ENCODE results near the gene GABARAP.

The GABARAP gene

DNA sequence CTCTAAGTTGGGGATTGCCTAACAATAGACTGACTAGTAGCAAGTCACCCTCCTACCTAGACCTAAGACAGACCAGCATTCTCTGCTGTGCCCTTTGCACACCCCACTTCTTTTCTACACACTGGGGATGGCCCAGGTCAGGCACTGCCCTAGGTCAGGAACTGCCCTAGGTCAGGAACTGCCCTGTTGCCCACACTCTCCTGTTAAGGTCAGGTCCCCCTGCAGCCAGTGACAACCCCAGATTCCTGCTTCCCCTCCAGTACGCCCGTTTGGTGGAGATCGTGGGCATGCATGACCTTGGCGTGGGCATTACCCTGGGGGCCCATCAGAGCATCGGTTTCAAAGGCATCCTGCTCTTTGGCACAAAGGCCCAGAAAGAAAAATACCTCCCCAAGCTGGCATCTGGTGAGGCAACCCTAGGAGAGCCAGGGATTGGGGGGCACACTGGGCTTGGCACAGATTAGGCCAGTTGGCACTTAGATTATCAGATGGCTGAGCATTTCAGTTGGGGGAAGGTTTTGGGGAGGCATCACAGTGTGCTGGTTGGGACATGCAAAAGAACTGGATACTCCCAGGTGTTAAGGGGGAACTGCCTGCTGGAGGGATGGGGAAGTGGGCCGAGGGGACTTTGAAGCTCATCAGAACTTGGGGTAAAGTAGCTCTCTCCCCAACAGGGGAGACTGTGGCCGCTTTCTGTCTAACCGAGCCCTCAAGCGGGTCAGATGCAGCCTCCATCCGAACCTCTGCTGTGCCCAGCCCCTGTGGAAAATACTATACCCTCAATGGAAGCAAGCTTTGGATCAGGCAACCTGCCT is 20.8 kb downstream of the GABARAP start:
- DNase-seq: no peak

DNA sequence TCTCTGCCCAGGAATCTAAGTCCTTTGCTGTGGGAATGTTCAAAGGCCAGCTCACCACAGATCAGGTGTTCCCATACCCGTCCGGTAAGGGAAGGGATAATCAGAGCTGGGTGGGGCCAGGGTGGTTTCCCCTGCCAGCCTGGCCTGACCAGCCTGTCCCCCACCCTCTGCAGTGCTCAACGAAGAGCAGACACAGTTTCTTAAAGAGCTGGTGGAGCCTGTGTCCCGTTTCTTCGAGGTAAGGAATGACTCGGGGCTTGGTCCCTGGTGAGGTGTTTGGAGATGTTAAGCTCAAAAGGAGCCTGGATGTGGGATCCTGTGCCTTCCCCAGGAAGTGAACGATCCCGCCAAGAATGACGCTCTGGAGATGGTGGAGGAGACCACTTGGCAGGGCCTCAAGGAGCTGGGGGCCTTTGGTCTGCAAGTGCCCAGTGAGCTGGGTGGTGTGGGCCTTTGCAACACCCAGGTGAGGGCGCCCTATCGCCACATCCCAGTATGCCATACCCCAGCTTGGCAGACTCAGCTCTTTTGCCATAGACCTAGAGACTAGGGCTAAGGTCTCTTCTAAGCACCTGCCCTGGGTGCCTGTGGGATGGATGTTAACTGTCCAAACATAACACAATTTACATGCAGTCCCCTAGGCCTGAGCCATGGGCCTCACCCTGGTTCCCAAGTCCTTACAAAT is 21.5 kb downstream of the GABARAP start:
- no peak for DNase-seq

DNA sequence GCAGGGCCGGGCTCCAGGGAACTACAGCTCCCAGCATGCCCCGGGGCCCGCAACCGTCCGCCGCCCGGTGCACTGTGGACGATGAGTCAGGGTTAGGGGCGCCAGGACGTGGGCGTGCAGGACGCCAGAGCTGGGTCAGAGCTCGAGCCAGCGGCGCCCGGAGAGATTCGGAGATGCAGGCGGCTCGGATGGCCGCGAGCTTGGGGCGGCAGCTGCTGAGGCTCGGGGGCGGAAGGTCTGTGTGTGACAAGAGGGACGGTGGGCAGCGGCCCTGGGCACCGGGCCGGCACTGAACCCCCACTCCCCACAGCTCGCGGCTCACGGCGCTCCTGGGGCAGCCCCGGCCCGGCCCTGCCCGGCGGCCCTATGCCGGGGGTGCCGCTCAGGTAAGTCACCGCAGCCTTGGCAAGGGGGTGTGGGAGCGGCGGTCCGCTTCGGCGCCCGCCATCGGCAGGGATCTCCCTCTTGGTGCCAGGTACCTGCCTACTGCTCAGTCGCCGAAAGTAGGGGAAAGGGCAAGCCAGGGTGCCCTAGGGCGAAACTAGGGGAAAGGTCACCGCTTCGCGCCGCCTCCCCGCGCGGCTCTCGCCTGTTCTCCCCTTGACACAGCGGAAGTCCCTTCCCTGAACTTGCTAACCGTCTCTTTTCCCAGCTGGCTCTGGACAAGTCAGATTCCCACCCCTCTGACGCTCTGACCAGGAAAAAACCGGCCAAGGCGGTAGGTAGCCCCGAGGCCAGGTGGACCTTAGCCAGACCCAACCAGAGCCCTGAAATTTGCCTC is 22.2 kb downstream of the GABARAP start, which contains the start of the genes ACADVL and DLG4:
Gene ACADVL (plus strand): TSS at position 127 of the 781 bp plus-strand sequence. CDS start 47 bp downstream, at position 174.
Gene DLG4 (minus strand): TSS at position 25 of the 781 bp plus-strand sequence.
- peak; percentile 60 for DNase-seq

DNA sequence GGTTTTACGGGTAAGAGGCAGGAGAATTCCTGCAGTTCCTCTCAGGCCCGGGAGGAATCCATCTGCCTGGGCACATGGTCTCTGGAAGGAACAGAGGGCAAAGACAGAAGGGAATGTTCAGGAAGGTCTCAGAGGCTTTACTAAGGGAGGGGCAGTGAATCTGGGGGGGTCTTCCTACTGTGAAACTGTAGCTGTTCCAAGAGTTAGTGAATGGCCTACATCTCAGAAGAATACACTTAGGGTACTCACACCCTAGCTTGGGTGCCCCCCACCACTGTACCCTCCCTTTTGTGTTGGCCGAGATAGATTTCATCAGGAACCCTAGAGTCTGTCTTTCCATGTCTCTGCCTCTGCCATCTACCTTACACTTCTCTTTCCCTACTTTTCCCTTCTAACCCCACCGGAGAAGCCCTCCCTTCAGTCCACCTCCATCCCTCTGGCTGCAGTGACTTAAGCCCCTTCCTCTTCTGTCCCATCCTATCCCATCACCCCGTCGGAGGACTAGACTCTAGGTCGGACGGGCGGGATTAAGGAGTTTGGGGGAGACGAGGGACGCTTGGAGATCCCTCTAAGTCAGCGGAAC is 22.9 kb downstream of the GABARAP start:
- no peak for DNase-seq

DNA sequence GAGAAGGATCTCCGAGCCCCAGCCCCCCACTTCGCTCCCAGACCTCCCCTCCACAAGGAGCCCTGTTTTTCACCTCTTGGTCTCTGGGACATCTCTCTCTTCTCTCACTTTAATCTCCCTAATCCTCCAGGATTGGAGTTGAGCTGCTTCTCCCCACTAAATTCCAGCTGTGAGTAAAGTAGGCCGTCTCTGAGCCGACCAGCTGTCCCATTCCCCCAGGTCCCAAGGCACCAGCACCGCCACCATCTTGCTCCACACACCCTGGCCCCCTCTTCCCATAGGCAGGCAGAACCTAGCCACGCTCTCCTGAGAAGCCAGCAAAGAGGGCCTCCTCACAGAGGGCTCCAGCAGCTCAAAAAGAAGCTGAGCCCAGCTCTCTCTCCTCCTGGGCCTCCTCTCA is 23.5 kb downstream of the GABARAP start:
- no peak for DNase-seq

DNA sequence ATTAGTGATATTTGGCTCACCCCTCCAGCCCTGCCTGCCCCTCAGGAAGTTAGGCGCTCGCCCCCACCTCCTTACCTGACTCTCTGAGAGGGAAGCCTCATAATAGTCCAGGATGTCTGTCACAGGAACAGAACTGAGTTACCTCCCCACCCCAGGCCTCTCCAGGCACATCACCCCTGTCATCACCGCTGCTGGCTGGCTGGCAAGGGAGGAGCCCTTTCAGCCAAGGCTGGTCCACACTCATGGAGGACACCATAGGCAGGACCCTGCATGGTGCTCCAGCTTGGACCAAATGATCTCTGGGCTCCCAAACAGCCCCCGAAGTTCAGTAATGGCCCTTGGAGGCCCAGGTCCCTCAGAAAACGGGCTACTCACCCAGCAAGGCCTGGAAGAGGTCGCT is 24.1 kb downstream of the GABARAP start:
- DNase-seq: no peak

DNA sequence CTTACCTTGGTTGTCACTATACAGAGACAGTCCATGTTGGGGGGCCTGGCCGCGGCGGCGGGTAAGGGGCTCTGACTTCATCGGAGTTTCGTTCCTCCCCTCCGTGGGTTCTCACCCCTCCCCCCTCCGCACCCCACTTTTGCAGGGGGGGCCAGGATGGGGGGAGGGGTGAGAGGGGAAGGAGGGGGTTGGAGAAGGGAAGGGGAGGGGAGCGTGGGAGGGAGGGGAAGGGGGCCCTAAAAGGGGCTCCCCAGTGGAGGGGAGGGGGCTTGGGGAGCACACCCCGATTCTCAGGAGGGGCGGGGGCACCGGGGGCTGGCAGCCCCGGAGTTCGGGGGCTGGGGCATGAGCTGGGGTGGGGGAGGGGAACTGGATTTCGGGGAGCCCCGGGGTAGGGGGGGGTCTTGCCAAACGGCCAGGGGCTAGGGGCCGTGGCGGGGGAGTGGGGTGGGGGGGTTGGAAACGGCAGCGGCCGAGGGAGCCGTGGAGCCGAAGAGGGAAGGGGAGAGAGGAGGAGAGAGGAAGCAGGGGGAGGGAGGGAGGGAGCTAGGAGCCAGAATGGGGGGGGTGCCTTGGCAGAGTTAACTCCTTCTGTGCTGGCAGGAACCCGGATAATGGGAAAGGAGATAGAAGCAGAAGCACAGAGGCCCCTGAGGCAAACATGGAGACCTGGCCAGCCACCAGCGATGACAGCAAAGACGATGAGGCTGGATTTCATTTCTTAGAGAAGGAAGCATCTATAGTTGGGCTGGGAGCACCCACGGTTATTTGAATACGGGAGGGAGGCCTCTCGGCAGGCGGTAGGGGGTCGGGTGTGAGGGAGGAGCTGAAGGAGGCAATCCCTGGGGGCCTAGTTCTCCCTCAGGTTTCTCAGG is 24.9 kb downstream of the GABARAP start:
- DNase-seq: no peak

DNA sequence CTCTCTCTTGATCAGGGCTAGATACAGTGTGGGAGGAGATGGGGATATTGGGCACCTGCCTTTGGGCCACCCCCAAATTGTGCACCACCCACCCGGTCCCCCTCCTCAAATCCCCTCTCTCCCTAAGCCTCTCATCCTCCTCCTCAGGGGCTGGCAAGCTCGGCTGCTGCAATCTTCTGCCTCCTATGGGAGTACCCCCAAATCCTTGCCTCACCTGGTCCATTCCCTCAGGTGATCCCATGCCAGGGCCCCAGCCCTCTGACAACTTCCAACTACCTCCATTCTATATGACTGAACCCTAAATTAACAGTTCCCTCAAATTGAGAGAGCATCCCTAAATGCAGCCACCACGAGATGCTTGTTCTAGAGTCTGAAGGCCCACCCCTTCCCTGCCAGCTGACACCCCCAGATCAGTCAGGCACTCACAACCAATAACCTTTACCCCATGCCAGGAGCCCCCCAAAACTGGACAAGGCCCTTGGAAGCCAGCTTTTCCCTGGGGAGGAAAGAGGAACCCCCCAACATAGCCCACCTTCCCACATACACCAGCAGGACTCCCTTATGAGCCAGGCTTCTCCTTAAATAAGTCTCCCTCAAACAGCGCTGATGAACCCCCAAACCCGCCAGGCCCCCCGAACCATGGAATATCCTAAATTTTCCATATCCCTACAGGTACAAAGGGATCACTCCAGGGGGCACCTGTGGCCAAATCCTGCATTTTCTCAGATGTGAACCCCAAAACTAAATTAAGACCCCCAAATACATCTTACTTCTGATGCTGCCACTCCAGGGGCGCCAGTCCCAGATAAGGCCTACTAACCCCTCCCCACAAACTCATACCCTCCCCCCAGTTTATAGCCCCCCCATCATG is 25.8 kb downstream of the GABARAP start:
- no peak for DNase-seq

DNA sequence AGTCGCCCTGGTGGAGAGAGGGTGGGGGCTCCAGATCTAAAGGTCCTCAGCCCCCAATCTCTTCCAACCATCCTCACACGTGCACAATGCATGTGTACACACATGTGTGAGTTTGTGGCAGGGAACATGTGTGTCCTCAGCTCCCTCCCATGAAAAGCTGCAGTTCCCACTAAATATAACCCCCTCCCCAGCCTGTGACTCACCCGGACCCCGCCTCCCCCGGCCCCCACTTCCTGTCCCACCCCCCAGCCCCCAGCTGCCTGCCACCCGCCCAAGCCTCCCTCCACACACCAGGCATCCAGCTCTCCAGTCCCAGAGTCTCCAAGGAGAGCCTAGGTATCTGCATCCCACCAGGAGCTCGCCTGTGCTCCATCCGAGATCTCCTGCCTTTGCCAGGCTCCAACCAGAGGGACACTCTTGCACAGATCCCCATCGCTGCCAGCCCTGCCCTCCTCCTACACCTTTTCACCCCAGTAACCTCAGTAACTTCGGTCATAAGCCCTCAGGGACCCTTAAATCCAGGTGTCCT is 26.5 kb downstream of the GABARAP start:
- no peak for DNase-seq

DNA sequence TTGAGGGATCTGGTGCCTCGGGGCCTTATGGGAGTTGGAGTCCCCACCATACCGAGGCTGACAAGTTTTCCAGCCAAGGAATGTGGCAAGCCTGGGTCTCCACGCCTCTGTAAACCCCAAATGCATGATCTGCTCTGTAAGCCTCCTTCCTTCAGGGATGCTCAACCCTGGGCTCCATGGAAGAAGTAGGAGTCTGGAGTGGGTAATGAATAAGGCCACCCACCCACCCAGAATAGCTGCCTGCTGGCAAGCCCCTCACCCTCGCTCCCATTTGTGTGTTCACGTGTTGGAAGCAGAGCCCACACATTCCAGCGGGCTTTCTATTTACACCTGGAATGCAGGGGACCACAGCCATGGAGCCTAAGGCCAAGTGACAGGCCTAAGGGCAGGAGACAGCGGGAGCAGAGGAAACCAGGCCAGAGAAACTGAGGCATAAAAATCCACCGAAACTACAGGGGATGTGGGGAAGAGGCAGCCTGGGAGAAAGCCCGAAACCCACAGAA is 27.1 kb downstream of the GABARAP start:
- no peak for DNase-seq

DNA sequence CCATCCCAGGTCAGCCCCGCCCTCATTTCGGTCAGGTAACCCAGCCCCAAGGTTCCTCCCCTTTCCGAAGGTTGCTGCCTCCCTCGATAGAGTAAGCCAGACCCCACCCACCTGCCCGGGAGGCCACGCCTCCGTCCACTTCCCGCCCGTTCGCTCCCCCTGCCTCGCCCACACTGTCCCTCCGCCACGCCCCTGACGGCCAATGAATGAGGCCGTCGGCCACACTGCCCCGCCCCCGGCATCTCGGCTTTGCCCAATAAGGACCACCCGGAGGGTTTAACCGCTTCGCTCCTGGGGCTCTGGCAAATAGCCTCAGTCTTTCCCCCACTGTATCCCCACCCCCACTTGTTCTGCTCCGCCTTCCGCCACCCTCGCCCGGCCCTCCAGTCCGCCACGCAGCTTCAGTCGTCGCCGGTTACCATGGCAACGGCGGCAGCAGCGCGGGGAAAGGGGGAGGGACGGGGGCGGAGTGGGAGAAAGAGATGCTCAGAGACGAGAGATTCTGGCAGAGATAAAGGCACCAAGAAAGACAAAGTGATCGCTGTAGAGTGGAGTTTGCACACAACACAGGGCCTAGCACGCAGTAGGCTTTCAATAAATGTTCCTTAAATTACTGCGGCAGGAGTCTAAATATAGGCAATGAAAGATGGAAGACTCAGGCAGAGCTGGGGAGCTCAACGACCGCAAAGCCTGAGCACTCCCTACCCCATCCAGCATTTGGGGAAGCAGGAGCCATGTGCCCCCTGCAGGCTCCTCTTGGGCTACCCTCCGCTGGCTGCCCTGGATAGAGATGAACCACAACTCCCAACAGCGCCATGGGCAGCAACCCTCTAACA is 27.7 kb downstream of the GABARAP start:
- peak; percentile 92 for DNase-seq

DNA sequence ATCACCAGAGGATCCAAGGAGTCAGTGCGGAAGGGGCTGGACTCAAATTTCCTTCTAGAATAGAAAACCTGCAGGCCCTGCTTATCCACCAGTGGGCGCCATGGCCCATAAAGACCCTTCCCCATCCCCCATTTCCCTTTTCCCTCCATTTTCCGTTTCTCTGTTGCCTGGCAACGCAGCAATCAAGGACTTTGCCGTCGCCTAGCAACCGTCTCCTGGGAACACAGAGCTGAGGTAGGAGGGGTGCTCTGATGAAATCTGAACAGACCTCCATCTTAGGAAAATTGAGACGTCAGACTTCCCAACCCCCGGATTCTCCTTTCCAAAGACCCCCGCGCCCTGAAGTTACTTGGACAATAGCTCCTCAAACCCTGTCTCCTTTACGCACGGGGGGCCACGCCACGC is 28.4 kb downstream of the GABARAP start:
- DNase-seq: no peak

DNA sequence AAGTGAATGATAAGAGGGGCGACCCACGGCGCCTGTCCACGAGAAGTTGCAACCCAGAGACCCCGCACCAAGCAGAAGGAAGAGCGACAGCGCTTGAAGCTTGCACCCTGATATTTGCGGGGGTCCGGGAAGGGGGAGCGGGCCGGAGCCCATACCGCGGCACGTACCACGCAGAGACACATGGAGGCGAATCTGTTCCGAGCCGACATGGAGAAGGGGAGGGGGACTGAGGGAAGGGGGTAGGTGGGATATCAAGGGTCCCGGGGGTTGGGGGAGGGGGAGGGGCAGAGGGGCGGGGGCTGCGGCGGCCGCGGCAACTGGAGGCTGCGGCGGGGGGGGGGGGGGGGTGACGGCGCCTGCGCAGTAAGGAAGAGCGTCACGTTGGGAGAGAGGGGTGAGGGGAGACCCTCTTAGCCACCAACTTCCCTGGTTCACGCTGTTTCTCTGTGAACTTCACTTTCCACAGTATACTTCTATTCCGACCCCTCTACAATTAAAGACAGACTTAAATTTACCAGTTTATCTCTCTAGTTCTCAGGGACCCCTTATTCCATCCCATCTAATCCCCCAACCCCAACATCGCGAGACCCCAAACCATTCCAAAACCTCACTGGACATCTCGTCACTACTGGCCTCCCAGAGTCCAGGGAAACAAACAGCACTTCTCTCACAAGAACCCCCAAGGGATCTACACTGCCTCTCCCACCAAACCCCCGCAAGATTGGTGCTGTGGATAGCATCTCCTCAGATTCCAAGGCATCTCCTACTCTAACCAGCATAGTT is 30.6 kb downstream of the GABARAP start:
- DNase-seq: no peak

DNA sequence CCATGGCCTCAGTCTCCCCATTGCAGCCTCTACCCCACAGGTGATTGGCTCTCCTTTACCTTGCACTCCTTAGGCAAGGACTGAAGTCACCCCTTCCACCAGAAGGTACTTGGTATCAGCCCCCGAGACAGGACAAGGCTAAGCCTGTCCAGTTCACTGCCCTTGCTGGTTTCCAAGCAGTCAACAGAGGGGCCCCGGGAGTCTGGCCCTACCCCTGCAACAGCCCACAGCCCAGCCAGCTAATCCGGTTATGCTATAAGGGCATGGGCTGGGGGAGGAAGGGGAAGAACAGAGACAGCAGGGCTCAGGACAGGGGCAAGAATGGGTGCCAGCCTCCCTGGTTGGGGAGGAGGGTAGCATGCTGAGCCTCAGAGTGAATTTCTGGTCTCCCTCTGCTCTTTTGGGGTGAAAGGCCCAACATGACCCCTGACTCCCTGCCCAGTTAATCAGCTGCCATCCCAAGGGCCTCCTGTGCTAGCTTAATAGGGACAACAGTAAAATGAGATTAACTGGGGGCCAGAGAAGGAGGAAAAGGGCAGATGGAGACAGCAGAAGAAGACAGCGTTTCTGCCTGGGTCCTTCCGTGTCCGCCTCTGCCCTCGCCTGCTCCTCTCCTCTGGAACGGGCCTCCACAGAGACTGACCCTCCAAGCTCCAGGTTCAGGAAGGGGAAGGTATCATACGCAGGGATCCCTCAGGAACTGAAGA is 33.3 kb downstream of the GABARAP start:
- DNase-seq: no peak

DNA sequence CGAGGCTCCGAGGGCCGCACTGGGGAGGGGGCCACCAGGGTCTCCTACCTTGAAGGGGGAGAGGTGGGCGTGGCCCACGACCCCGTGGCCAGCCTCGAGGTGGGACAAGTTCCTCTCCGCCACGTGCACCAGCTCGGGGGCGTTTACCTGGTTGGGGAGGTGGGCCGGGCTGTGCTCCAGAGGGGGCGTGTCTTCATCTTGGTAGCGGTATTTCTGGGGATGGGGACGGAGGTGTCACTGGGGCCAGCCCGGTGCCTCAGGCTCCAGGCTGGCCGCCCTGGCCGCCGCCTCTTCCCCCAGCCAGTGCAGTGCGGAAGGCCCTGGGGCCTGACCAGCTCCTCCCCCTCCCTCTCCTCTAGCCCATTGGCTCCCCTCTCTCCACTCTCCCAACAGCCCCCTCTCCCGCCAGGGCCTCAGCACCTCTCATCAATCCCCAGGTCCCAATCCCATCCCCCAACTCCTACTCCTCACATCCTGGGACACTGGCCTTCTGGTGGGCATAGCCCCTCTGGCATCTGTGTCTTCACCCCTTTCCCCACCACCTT is 34.1 kb downstream of the GABARAP start:
- DNase-seq: no peak

DNA sequence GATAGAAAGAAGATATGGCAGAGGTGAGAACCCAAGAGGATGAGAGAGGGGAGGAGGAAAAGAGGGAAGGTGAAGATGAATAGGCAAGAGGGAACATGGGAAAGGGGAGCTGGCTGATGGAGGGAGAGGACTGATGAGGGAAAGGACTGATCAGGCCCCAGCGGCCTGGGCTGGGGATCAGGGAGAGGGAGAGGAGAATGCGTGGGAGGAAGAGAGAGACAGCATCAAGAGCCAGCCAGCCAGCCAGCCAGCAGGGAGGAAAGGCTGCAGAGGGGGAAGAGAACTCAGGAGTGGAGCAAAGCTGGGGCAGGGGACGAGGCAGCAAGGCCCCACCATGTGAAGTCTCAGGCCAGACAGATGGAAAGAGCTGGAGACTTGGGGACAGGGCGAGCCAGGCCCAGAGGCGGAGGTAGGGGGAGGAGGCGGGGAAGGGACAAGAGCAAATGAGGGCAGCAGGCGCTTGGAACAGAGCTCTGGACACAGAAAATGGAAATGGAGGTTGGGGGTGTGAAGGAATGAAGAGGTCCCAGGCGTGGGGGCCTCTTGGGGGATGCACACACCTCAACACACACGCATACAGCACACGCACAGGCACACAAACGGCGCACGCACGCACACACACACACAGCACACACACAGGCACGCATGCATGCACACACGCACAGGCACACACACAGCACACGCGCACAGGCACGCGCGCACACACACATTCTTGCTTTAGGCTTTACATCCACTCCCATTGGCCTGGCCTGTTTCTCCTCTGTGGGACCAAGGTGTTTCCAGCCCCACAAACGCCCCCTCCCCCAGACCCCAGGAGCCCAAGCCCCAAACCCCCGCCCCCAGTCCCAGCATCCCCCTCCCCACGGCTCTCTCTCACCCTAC is 34.9 kb downstream of the GABARAP start:
- no peak for DNase-seq

DNA sequence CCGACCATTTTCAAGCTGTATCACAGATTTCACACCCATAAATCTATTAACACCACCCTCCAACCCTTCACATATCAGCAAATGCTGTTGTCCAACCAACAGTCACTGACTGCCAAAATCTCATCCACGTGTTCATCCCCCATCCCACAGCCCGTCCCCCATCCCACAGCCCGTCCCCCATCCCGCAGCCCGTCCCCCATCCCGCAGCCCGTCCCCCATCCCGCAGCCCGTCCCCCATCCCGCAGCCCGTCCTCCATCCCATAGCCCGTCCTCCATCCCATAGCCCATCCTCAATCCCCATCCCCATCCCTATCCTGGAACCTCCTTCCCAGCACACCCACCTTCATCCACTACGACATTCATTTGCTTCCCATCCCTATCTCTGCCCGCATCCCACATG is 36.7 kb downstream of the GABARAP start:
- DNase-seq: no peak
